Endothelial cell of umbilical vein (primary cell): Measurements from ENCODE around the gene CNR2. TPM values are rescaled to one million over a fixed set of nuclear protein-coding genes. Genes with fewer than 3 reads are reported as not detected.

Experiments used
- BruUV-seq: library from RNA; stranded (reverse); fragments of 400-500 nt; replicated peaks from 2 replicates; lab custom pipeline; 2021; lab: Mats Ljungman, UMichigan
- CTCF ChIA-PET: fragments of 300-600, 350-600 bp; sonication (Branson Sonifier 250); formaldehyde crosslinking; loops from one replicate; lab custom pipeline; 2021; ENCODE audit warnings: antibody characterized with exemption, inconsistent platforms; lab: Charles Lee
- POLR2A ChIA-PET: fragments of 300-600, 350-600 bp; sonication (Branson Sonifier 250); formaldehyde crosslinking; loops from one replicate; lab custom pipeline; 2021; ENCODE audit warnings: antibody characterized with exemption, inconsistent platforms; lab: Charles Lee
- DNase-seq: peaks from one replicate; pipeline ENCODE4 v3.0.0-alpha.2; 2011; ENCODE audit warnings: low read depth, low spot score
- FAIRE-seq: peaks from 2 replicates; lab custom pipeline; 2011; peaks lifted over from hg19 to GRCh38; lab: Jason Lieb, UNC
- H2AFZ ChIP-seq: 2 replicates; pipeline ENCODE4 v1.6.0; 2012; ENCODE audit warnings: low read depth, low read length, control low read depth, inconsistent platforms
- H3K27ac ChIP-seq: 2 replicates; pipeline ENCODE4 v1.5.1; 2011; ENCODE audit warnings: low read depth, mild to moderate bottlenecking, control low read depth, low read length, moderate library complexity; ENCODE audit not compliant: insufficient read depth
- H3K27me3 ChIP-seq, 2 experiments: 2 replicates each; pipeline versions ENCODE4 v1.6.0 to v1.6.1; 2011; ENCODE audit warnings: low read length in 2 of 2, mixed read lengths in 1 of 2; ENCODE audit not compliant: control insufficient read depth in 2 of 2, insufficient read depth in 2 of 2
- H3K36me3 ChIP-seq, 2 experiments: 2 replicates in 1 of 2; 3 replicates in 1 of 2; pipeline ENCODE4 v1.5.1; 2011; ENCODE audit warnings: low read length in 2 of 2, mild to moderate bottlenecking in 1 of 2, moderate library complexity in 1 of 2; ENCODE audit not compliant: control insufficient read depth in 2 of 2, insufficient read depth in 2 of 2; ENCODE audit errors: extremely low read depth in 1 of 2
- H3K4me1 ChIP-seq: 3 replicates; pipeline ENCODE4 v1.5.1; 2011; ENCODE audit warnings: mild to moderate bottlenecking, low read length; ENCODE audit not compliant: control insufficient read depth, insufficient read depth; ENCODE audit errors: extremely low read depth
- H3K4me2 ChIP-seq: 2 replicates; pipeline ENCODE4 v1.6.1; 2011; ENCODE audit warnings: low read length, control low read depth, mixed read lengths; ENCODE audit not compliant: insufficient read depth
- H3K4me3 ChIP-seq, 3 experiments: fragments of 200-600 bp in 1 of 3; sonication (generic), shearing (Covaris generic) in 1 of 3; replicated peaks in 1 of 3; 2 replicates each; pipeline ENCODE4 v1.5.1; 2011 to 2016; ENCODE audit warnings: control low read depth in 3 of 3, low read length in 3 of 3, mild to moderate bottlenecking in 2 of 3, inconsistent platforms in 1 of 3, low read depth in 1 of 3, moderate library complexity in 1 of 3; ENCODE audit not compliant: insufficient read depth in 1 of 3
- H3K79me2 ChIP-seq: 2 replicates; pipeline ENCODE4 v1.6.0; 2012; ENCODE audit warnings: low read length, inconsistent platforms; ENCODE audit not compliant: control insufficient read depth, insufficient read depth
- H3K9ac ChIP-seq: replicated peaks from 2 replicates; pipeline ENCODE3; 2011; ENCODE audit warnings: low read length, control low read depth; ENCODE audit not compliant: insufficient read depth; ENCODE audit errors: extremely low read depth
- H3K9me1 ChIP-seq: replicated peaks from 3 replicates; pipeline ENCODE4 v1.6.0; 2011; ENCODE audit warnings: mild to moderate bottlenecking, low read length; ENCODE audit not compliant: control insufficient read depth, insufficient read depth; ENCODE audit errors: extremely low read depth
- H3K9me3 ChIP-seq: replicated peaks from 2 replicates; pipeline ENCODE4 v1.5.1; 2012; ENCODE audit warnings: low read length, inconsistent platforms; ENCODE audit not compliant: control insufficient read depth, insufficient read depth
- H4K20me1 ChIP-seq: replicated peaks from 2 replicates; pipeline ENCODE3; 2011; ENCODE audit warnings: mild to moderate bottlenecking, low read length; ENCODE audit not compliant: control insufficient read depth, insufficient read depth; ENCODE audit errors: extremely low read depth
- EZH2 ChIP-seq: IDR thresholded peaks from 2 replicates; pipeline ENCODE4 v1.6.1; 2012; ENCODE audit warnings: borderline replicate concordance, low read depth, mild to moderate bottlenecking, moderate library complexity, low read length, inconsistent platforms; ENCODE audit not compliant: severe bottlenecking
- FOS ChIP-seq: IDR thresholded peaks from 2 replicates; pipeline ENCODE4 v1.6.1; 2011; ENCODE audit warnings: mild to moderate bottlenecking, low read length, moderate library complexity, borderline replicate concordance; ENCODE audit not compliant: insufficient read depth
- GATA2 ChIP-seq: IDR thresholded peaks from 2 replicates; pipeline ENCODE4 v1.7.0; 2011; ENCODE audit warnings: low read depth, mild to moderate bottlenecking, moderate library complexity, mixed read lengths, low read length; ENCODE audit not compliant: insufficient read length, insufficient read depth
- JUN ChIP-seq: IDR thresholded peaks from 2 replicates; pipeline ENCODE4 v1.6.1; 2011; ENCODE audit warnings: borderline replicate concordance, low read depth; ENCODE audit not compliant: insufficient read length, insufficient read depth
- MYC ChIP-seq: IDR thresholded peaks from one replicate; pipeline ENCODE4 v1.6.1; 2011; ENCODE audit warnings: mild to moderate bottlenecking, low read depth, low read length
- POLR2A ChIP-seq: IDR thresholded peaks from 2 replicates; pipeline ENCODE4 v1.6.1; 2012; ENCODE audit warnings: low read depth, mild to moderate bottlenecking, control low read depth, low read length
- POLR2AphosphoS5 ChIP-seq: IDR thresholded peaks from 2 replicates; pipeline ENCODE4 v1.6.1; 2012; ENCODE audit warnings: low read depth, mild to moderate bottlenecking, control low read depth, low read length, moderate library complexity; ENCODE audit not compliant: insufficient read depth
- dilution Hi-C: fragments of 300-500 bp; cut with MboI; formaldehyde crosslinking; loops from one replicate; pipeline ENCODE4 v1.15.0; 2019; ENCODE audit warnings: low sequenced_read_pairs; ENCODE audit not compliant: extremely low pct_ligation_motif_present
- intact Hi-C: fragments of 100-400 bp; cut with micrococcal nuclease; formaldehyde crosslinking; loops from one replicate; pipeline ENCODE4 v1.10.0; 2022
- polyA plus RNA-seq, 4 experiments: library from polyadenylated mRNA; depleted of rRNA in 3 of 4; stranded (reverse) in 3 of 4; unstranded in 1 of 4; fragments of >200 nt; gene quantifications; 2 replicates each; pipeline versions ENCODE4 v1.2.1 to v1.2.3, GENCODE V29; 2011 to 2012; ENCODE audit warnings: missing spikeins in 1 of 4
- total RNA-seq: library from RNA; stranded (reverse); gene quantifications from 2 replicates; pipeline ENCODE4 v1.2.3, GENCODE V29; 2021
- TF ChIP-seq, protein P1 (sequence below): IDR thresholded peaks from 2 replicates; pipeline ENCODE4 v1.6.1; 2011; ENCODE audit not compliant: insufficient read depth, insufficient read length
- TF ChIP-seq, protein P2 (sequence below), 2 donors: IDR thresholded peaks; 1 replicate in 1 of 2; 2 replicates in 1 of 2; pipeline ENCODE4 v1.5.1; 2011; ENCODE audit warnings: low read length in 2 of 2, mild to moderate bottlenecking in 2 of 2, moderate library complexity in 2 of 2, control low read depth in 1 of 2, inconsistent platforms in 1 of 2, low read depth in 1 of 2; ENCODE audit not compliant: insufficient read depth in 1 of 2; ENCODE audit errors: extremely low read depth in 1 of 2

CNR2 gene
- total and polyA plus RNA-seq, 2 donors (not counting 3 experiments of a cell fraction or from before 2014, with no cell fraction given) = not detected

DNA sequence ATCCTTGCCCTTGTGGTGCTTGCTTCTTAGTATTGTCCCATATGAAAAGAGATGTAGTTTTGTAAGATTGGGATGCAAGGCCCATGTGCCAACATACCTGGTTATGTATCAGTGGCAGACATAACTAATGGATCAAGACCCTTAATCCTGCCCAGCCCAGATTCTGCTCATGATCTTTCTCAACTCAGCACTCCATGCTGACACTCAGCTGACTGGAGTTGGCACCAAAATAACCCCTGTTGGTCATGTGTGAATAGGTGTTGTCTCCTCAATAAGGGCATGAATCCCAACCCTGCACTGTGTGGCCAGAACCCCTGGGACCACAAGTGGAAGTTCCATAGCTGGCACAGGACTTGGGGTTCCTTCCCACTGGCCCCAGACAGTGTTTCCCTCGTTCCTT, 13.9 kb upstream of the CNR2 start:
- Histone ChIP-seq H3K36me3 (no peaks in the 10 kb centered on the region), H3K4me3 (no peak overlapping the region), H3K79me2 (no peaks in the 10 kb centered on the region), H4K20me1 (no peaks in the 10 kb centered on the region), H3K4me2 (no peak overlapping the region), H2AFZ (no peak overlapping the region), H3K4me1 (no peaks in the 10 kb centered on the region), H3K27ac (no peak overlapping the region), H3K27me3 (peaks cover 1 to 13% of the 10 kb centered on the region in 2 experiments), H3K9me3 (no peaks in the 10 kb centered on the region), H3K9ac (no peak overlapping the region), H3K9me1 (no peaks in the 10 kb centered on the region)
- no peak for FAIRE-seq
- dilution Hi-C loops = no loop called here
- no TSS peak for BruUV-seq
- DNase-seq = no peak
- ChIA-PET CTCF (interaction anchor here (1.0 kb wide), 1 partner anchor 11 kb away, joined by 3 read pairs; no protein-coding TSS in a partner anchor), POLR2A (no interaction called here)
- TF ChIP-seq FOS (no peak), EZH2 (no peak), POLR2A (no peak), MYC (no peak), JUN (no peak), GATA2 (no peak), POLR2AphosphoS5 (no peak)
- TF ChIP-seq, protein P1, sequence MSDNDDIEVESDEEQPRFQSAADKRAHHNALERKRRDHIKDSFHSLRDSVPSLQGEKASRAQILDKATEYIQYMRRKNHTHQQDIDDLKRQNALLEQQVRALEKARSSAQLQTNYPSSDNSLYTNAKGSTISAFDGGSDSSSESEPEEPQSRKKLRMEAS = no peak
- TF ChIP-seq, protein P2, sequence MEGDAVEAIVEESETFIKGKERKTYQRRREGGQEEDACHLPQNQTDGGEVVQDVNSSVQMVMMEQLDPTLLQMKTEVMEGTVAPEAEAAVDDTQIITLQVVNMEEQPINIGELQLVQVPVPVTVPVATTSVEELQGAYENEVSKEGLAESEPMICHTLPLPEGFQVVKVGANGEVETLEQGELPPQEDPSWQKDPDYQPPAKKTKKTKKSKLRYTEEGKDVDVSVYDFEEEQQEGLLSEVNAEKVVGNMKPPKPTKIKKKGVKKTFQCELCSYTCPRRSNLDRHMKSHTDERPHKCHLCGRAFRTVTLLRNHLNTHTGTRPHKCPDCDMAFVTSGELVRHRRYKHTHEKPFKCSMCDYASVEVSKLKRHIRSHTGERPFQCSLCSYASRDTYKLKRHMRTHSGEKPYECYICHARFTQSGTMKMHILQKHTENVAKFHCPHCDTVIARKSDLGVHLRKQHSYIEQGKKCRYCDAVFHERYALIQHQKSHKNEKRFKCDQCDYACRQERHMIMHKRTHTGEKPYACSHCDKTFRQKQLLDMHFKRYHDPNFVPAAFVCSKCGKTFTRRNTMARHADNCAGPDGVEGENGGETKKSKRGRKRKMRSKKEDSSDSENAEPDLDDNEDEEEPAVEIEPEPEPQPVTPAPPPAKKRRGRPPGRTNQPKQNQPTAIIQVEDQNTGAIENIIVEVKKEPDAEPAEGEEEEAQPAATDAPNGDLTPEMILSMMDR (IDR thresholded peaks at IDR 0.05; ENCODE audit: extremely low read depth in 1 of 2, insufficient read depth in 1 of 2, low read depth in 1 of 2, low read length in 2 of 2) = no peak
- intact Hi-C loops = no loop called here
